GM12864 (cell line): ENCODE data around the gene LSP1.

Experiments
- DNase-seq: peaks from one replicate; pipeline ENCODE4 v3.0.0-alpha.2; 2011; ENCODE audit warnings: low read depth
- H3K4me3 ChIP-seq: 2 replicates; pipeline ENCODE4 v1.5.1; 2011; ENCODE audit warnings: mild to moderate bottlenecking, low read depth, low read length, control low read depth
- CTCF ChIP-seq: IDR thresholded peaks from 2 replicates; pipeline ENCODE4 v1.5.1; 2011; ENCODE audit warnings: low read depth, mild to moderate bottlenecking, moderate library complexity, low read length, control low read depth, inconsistent platforms; ENCODE audit errors: missing control alignments

Gene LSP1

GRCh38 chr11:1918436-1919315, 65.8 kb downstream of the LSP1 start:
- no peak overlapping the region for H3K4me3 ChIP-seq
- TF ChIP-seq CTCF: no peak
- no peak for DNase-seq

GRCh38 chr11:1919391-1920127, 66.7 kb downstream of the LSP1 start, which contains the start of gene TNNT3:
TNNT3 (plus strand) TSS chr11:1919703; CDS start chr11:1922875, 3,172 bp downstream.
- H3K4me3 ChIP-seq: no peak within 1 kb of the TSS
- DNase-seq: no peak
- TF ChIP-seq CTCF: no peak

GRCh38 chr11:1920128-1920908, 67.4 kb downstream of the LSP1 start:
- H3K4me3 ChIP-seq: no peak overlapping the region
- TF ChIP-seq CTCF: no peak
- no peak for DNase-seq

- no peak overlapping the region for H3K4me3 ChIP-seq
Observed at GRCh38 chr11:1920909-1921573, 68.2 kb downstream of the LSP1 start.

GRCh38 chr11:1921574-1922141, 68.8 kb downstream of the LSP1 start:
- no peak for TF ChIP-seq CTCF
- no peak for DNase-seq
- no peak overlapping the region for H3K4me3 ChIP-seq

More at GRCh38 chr11:1920909-1921573, 68.2 kb downstream of the LSP1 start:
- TF ChIP-seq CTCF: no peak
- no peak for DNase-seq
